Trophoblast cell (in vitro differentiated cells and primary cell): ENCODE results near the gene CAPZB.
"Not testable (repeated sequence)": the region's sequence is repeated elsewhere in the genome, so short reads cannot be mapped to it uniquely, and the experiment has no call there.

Source experiments
- DNase-seq, 2 donors: peaks; one replicate each; pipeline ENCODE4 v3.0.0-alpha.2; 2016
- H2AFZ ChIP-seq: 2 replicates; pipeline ENCODE4 v1.6.1; 2013; ENCODE audit warnings: low read length, moderate library complexity, mild to moderate bottlenecking; ENCODE audit not compliant: insufficient read depth, poor library complexity
- H2AK5ac ChIP-seq: 2 replicates; pipeline ENCODE4 v1.6.1; 2013; ENCODE audit warnings: mild to moderate bottlenecking, low read length
- H2BK120ac ChIP-seq: 2 replicates; pipeline ENCODE4 v1.6.1; 2013; ENCODE audit warnings: low read length, mild to moderate bottlenecking, moderate library complexity; ENCODE audit not compliant: insufficient read depth, poor library complexity
- H2BK12ac ChIP-seq: 2 replicates; pipeline ENCODE4 v1.6.1; 2013; ENCODE audit warnings: mild to moderate bottlenecking, low read length, moderate library complexity
- H2BK5ac ChIP-seq: 2 replicates; pipeline ENCODE4 v1.6.1; 2013; ENCODE audit warnings: low read length, low read depth, moderate library complexity, mild to moderate bottlenecking; ENCODE audit not compliant: poor library complexity
- H3K14ac ChIP-seq: 2 replicates; pipeline ENCODE4 v1.6.1; 2013; ENCODE audit warnings: mild to moderate bottlenecking, low read length
- H3K18ac ChIP-seq: 2 replicates; pipeline ENCODE4 v1.6.1; 2013; ENCODE audit warnings: mild to moderate bottlenecking, low read length
- H3K23ac ChIP-seq: 2 replicates; pipeline ENCODE4 v1.6.1; 2013; ENCODE audit warnings: low read length
- H3K27ac ChIP-seq: 2 replicates; pipeline ENCODE4 v1.5.1; 2013; ENCODE audit warnings: low read depth, mild to moderate bottlenecking, inconsistent platforms, low read length, moderate library complexity
- H3K27me3 ChIP-seq: 2 replicates; pipeline ENCODE4 v1.6.1; 2013; ENCODE audit warnings: inconsistent platforms, mild to moderate bottlenecking, low read length, moderate library complexity; ENCODE audit not compliant: insufficient read depth
- H3K36me3 ChIP-seq, 2 experiments: 1 replicate in 1 of 2; 2 replicates in 1 of 2; pipeline ENCODE4 v1.6.1; 2013; ENCODE audit warnings: low read length in 2 of 2, mild to moderate bottlenecking in 2 of 2, moderate library complexity in 1 of 2; ENCODE audit not compliant: insufficient read depth in 2 of 2, control insufficient read depth in 1 of 2
- H3K4ac ChIP-seq: 2 replicates; pipeline ENCODE4 v1.6.1; 2013; ENCODE audit warnings: low read depth, mild to moderate bottlenecking, low read length, moderate library complexity
- H3K4me1 ChIP-seq, 2 experiments: 1 replicate in 1 of 2; 2 replicates in 1 of 2; pipeline ENCODE4 v1.6.1; 2013; ENCODE audit warnings: low read length in 2 of 2, mild to moderate bottlenecking in 2 of 2, moderate library complexity in 1 of 2; ENCODE audit not compliant: insufficient read depth in 2 of 2, control insufficient read depth in 1 of 2
- H3K4me2 ChIP-seq: 2 replicates; pipeline ENCODE4 v1.6.1; 2013; ENCODE audit warnings: inconsistent platforms, mild to moderate bottlenecking, low read length, moderate library complexity
- H3K4me3 ChIP-seq: 2 replicates; pipeline ENCODE4 v1.5.1; 2013; ENCODE audit warnings: mild to moderate bottlenecking, low read depth, low read length, inconsistent platforms
- H3K79me1 ChIP-seq: one replicate; pipeline ENCODE4 v1.6.1; 2013; ENCODE audit warnings: low read length
- H3K79me2 ChIP-seq: 2 replicates; pipeline ENCODE4 v1.6.1; 2013; ENCODE audit warnings: low read length, mild to moderate bottlenecking; ENCODE audit not compliant: control insufficient read depth, insufficient read depth, poor library complexity
- H3K9ac ChIP-seq: 2 replicates; pipeline ENCODE4 v1.6.1; 2013; ENCODE audit warnings: mild to moderate bottlenecking, low read length
- H3K9me3 ChIP-seq: 2 replicates; pipeline ENCODE4 v1.6.1; 2013; ENCODE audit warnings: low read depth, mild to moderate bottlenecking, control low read depth, inconsistent platforms, low read length; ENCODE audit not compliant: insufficient read depth
- H4K12ac ChIP-seq: 2 replicates; pipeline ENCODE4 v1.6.1; 2013; ENCODE audit warnings: low read depth, mild to moderate bottlenecking, low read length, moderate library complexity
- H4K8ac ChIP-seq: 2 replicates; pipeline ENCODE4 v1.6.1; 2013; ENCODE audit warnings: low read depth, mild to moderate bottlenecking, low read length, moderate library complexity
- H4K91ac ChIP-seq: one replicate; pipeline ENCODE4 v1.6.1; 2013; ENCODE audit warnings: low read depth, mild to moderate bottlenecking, low read length, moderate library complexity
- WGBS: extraction: QIAGEN DNeasy Blood & Tissue Kit; methylation state at CpG from one replicate; pipeline ENCODE4 v1.1.7; 2013; ENCODE audit warnings: missing lambda C conversion rate; ENCODE audit not compliant: insufficient read length, insufficient coverage; ENCODE audit errors: extremely low coverage; 5-methylcytosine and 5-hydroxymethylcytosine counted together

Gene CAPZB

GRCh38 chr1:19507516-19507915 is 22.2 kb upstream of the CAPZB start:
- H3K27me3 ChIP-seq, result no peaks in the 10 kb centered on the region
- H2BK12ac ChIP-seq, result no peak overlapping the region
- no peak overlapping the region for H2AFZ ChIP-seq
- H3K36me3 ChIP-seq, result no peaks in the 10 kb centered on the region
- no peak overlapping the region for H2BK5ac ChIP-seq
- no peak overlapping the region for H3K18ac ChIP-seq
- H3K14ac ChIP-seq, result no peak overlapping the region
- H2AK5ac ChIP-seq, result no peak overlapping the region
- no peaks in the 10 kb centered on the region for H3K4me1 ChIP-seq
- no peak overlapping the region for H3K4me2 ChIP-seq
- H3K9me3 ChIP-seq, result peaks cover 2% of the 10 kb centered on the region
- no peaks in the 10 kb centered on the region for H3K79me2 ChIP-seq
- no peaks in the 10 kb centered on the region for H3K79me1 ChIP-seq
- no peak overlapping the region for H3K9ac ChIP-seq
- H3K4me3 ChIP-seq, result no peak overlapping the region
- H3K27ac ChIP-seq, result no peak overlapping the region
- WGBS, result no CpG with 5 or more reads among the region's 5 CpGs
- no peak overlapping the region for H4K8ac ChIP-seq
- no peak overlapping the region for H2BK120ac ChIP-seq
- no peak overlapping the region for H4K12ac ChIP-seq
- no peak overlapping the region for H3K4ac ChIP-seq
- H3K23ac ChIP-seq, result no peak overlapping the region
- DNase-seq, result no peak
- H4K91ac ChIP-seq, result no peak overlapping the region

- H3K4me3 ChIP-seq, result no peak overlapping the region
- no peak overlapping the region for H3K4ac ChIP-seq
- WGBS, result no CpG with 5 or more reads among the region's 11 CpGs
- H2AFZ ChIP-seq, result no peak overlapping the region
- no peaks in the 10 kb centered on the region for H3K27me3 ChIP-seq
- H3K36me3 ChIP-seq, result no peaks in the 10 kb centered on the region
- no peak overlapping the region for H4K12ac ChIP-seq
- peaks cover 2% of the 10 kb centered on the region for H3K9me3 ChIP-seq
- H2BK120ac ChIP-seq, result no peak overlapping the region
- H3K18ac ChIP-seq, result no peak overlapping the region
- no peak overlapping the region for H3K4me2 ChIP-seq
- peak in 1 of 2 donors; percentile 10 for DNase-seq
- no peak overlapping the region for H3K23ac ChIP-seq
- no peak overlapping the region for H2AK5ac ChIP-seq
- no peak overlapping the region for H3K9ac ChIP-seq
- no peak overlapping the region for H3K14ac ChIP-seq
- H4K8ac ChIP-seq, result no peak overlapping the region
- no peaks in the 10 kb centered on the region for H3K79me1 ChIP-seq
- H2BK5ac ChIP-seq, result no peak overlapping the region
- H3K79me2 ChIP-seq, result no peaks in the 10 kb centered on the region
- H2BK12ac ChIP-seq, result no peak overlapping the region
- no peak overlapping the region for H3K27ac ChIP-seq
- H3K4me1 ChIP-seq, result no peaks in the 10 kb centered on the region
- no peak overlapping the region for H4K91ac ChIP-seq
Measured at GRCh38 chr1:19505693-19506457, 20.5 kb upstream of the CAPZB start.

GRCh38 chr1:19504796-19505692 is 19.7 kb upstream of the CAPZB start:
- Histone ChIP-seq H3K4me1 (no peaks in the 10 kb centered on the region), H4K12ac (no peak overlapping the region), H2BK12ac (no peak overlapping the region), H3K23ac (no peak overlapping the region), H2BK120ac (no peak overlapping the region), H3K4me3 (no peak overlapping the region), H3K9me3 (peaks cover 2% of the 10 kb centered on the region), H3K79me1 (no peaks in the 10 kb centered on the region), H3K27me3 (no peaks in the 10 kb centered on the region), H4K8ac (no peak overlapping the region), H4K91ac (no peak overlapping the region), H3K9ac (no peak overlapping the region), H3K4me2 (no peak overlapping the region), H3K27ac (no peak overlapping the region), H2AK5ac (no peak overlapping the region), H3K36me3 (no peaks in the 10 kb centered on the region), H3K79me2 (no peaks in the 10 kb centered on the region), H3K18ac (no peak overlapping the region), H3K4ac (no peak overlapping the region), H3K14ac (no peak overlapping the region), H2AFZ (no peak overlapping the region), H2BK5ac (no peak overlapping the region)
- peak in 1 of 2 donors; percentile 12 for DNase-seq
- no CpG with 5 or more reads among the region's 6 CpGs for WGBS

- not testable (repeated sequence) for H3K4me3 ChIP-seq, DNase-seq, H3K4me2 ChIP-seq, H3K14ac ChIP-seq, H4K8ac ChIP-seq, H4K12ac ChIP-seq, H4K91ac ChIP-seq, H3K9me3 ChIP-seq, H2BK120ac ChIP-seq, H2BK5ac ChIP-seq, H3K36me3 ChIP-seq, H3K23ac ChIP-seq, H3K27me3 ChIP-seq, H3K79me2 ChIP-seq, H3K27ac ChIP-seq, H3K4me1 ChIP-seq, H3K9ac ChIP-seq, H2BK12ac ChIP-seq, H2AK5ac ChIP-seq, H3K79me1 ChIP-seq, H3K4ac ChIP-seq, H2AFZ ChIP-seq, H3K18ac ChIP-seq
- no CpG with 5 or more reads among the region's 6 CpGs for WGBS
Measured at GRCh38 chr1:19502284-19502683, 16.9 kb upstream of the CAPZB start.
